ENCODE measurements around the gene TRMT44.

- TF ChIP-seq CTCF (IDR thresholded peaks at IDR 0.05) (no peak), POLR2A (IDR thresholded peaks at IDR 0.05) (no peak), POLR2AphosphoS5 (IDR thresholded peaks at IDR 0.05) (no peak)
Observed at GRCh38 chr4:8477676-8478075, 37.1 kb downstream of the TRMT44 start.

Data from suprapubic skin (tissue), 4 donors.